ENCODE results near the gene NDUFS8. TPM values are rescaled to one million over a fixed set of nuclear protein-coding genes. Genes with fewer than 3 reads are reported as not detected.

NDUFS8 gene
- total and polyA plus RNA-seq, 2 donors (not counting 1 experiment from before 2014, with no cell fraction given): 73.9 to 84.6 TPM

GRCh38 chr11:68032997-68033707 lies 2.7 kb downstream of the NDUFS8 start:
- Mint-ChIP-seq H3K4me1 (peaks cover 31% of the 10 kb centered on the region), H3K4me3 (no peak overlapping the region)
- CTCF ChIA-PET: no interaction called here

More at GRCh38 chr11:68032997-68033707, 2.7 kb downstream of the NDUFS8 start:
- Histone ChIP-seq H2AFZ (ENCODE audit: insufficient read depth, low read depth, low read length, poor library complexity, severe bottlenecking) (no peak overlapping the region), H3K79me2 (ENCODE audit: control insufficient read depth, insufficient read depth, low read length) (peaks cover 21% of the 10 kb centered on the region), H3K27me3 (replicated peaks in 1 of 4; ENCODE audit: control extremely low read depth in 1 of 4, control insufficient read depth in 3 of 4, insufficient read depth in 4 of 4, low read length in 3 of 4) (no peaks in the 10 kb centered on the region), H3K9me3 (ENCODE audit: control extremely low read depth in 1 of 3, control insufficient read depth in 2 of 3, insufficient read depth in 1 of 3, low read length in 2 of 3) (no peaks in the 10 kb centered on the region), H4K20me1 (ENCODE audit: control insufficient read depth, insufficient read depth, low read length, poor library complexity, severe bottlenecking) (peaks cover 12% of the 10 kb centered on the region), H3K27ac (ENCODE audit: low read length in 2 of 2) (no peak overlapping the region), H3K4me3 (ENCODE audit: control extremely low read depth in 1 of 5, extremely low read depth in 1 of 5, insufficient read depth in 1 of 5, low read depth in 2 of 5, low read length in 4 of 5) (no peak overlapping the region), H3K36me3 (replicated peaks in 1 of 2; ENCODE audit: control extremely low read depth in 1 of 2, control insufficient read depth in 1 of 2, extremely low read depth in 1 of 2, insufficient read depth in 2 of 2, low read length in 1 of 2) (peaks cover 0 to 17% of the 10 kb centered on the region in 2 experiments), H3K4me1 (ENCODE audit: control insufficient read depth in 2 of 2, insufficient read depth in 2 of 2, low read length in 2 of 2) (peaks cover 18 to 36% of the 10 kb centered on the region in 2 donors), H3K9ac (ENCODE audit: low read length) (no peak overlapping the region), H3K4me2 (replicated peaks; ENCODE audit: low read depth, low read length, poor library complexity, severe bottlenecking) (no peak overlapping the region)
- POLR2A ChIA-PET: no interaction called here
- DNase-seq: no peak
- no peak for ATAC-seq (ENCODE audit: low read depth)
- TF ChIP-seq CTCF (IDR thresholded peaks at IDR 0.05) (no peak), EZH2 (IDR thresholded peaks at IDR 0.05; ENCODE audit: borderline replicate concordance, insufficient read depth, low read depth, low read length, poor library complexity, severe bottlenecking) (no peak)
- Mint-ChIP-seq H3K9me3 (ENCODE audit: insufficient read depth) (no peaks in the 10 kb centered on the region), H3K27me3 (no peaks in the 10 kb centered on the region), H3K27ac (no peak overlapping the region)
- intact Hi-C loops (cut with micrococcal nuclease): loop anchor here (5.0 to 10.0 kb wide), 3 partner anchors 182 to 432 kb away; partner anchors contain the start of genes C11orf24, KMT5B and PPP6R3
- WGBS (ENCODE audit: insufficient coverage): 97% methylated on average over 28 of the region's 29 CpGs

Measured in B cell (primary cell).